SK-N-DZ (cell line): ENCODE measurements around the gene OR6A2. TPM values are rescaled to one million over a fixed set of nuclear protein-coding genes. Genes with fewer than 3 reads are reported as not detected.
"Not testable (repeated sequence)": the region's sequence is repeated elsewhere in the genome, so short reads cannot be mapped to it uniquely, and the experiment has no call there.

Source experiments
- DNase-seq: peaks from one replicate; pipeline ENCODE4 v3.0.0-alpha.2; 2015; ENCODE audit warnings: low spot score
- polyA plus RNA-seq, 2 experiments: library from polyadenylated mRNA; depleted of rRNA; stranded (reverse); fragments of >200 nt; gene quantifications; 2 replicates each; pipeline ENCODE4 v1.2.3, GENCODE V29; 2014

The OR6A2 gene
- polyA plus RNA-seq (2014; cell fraction: cytosol; rRNA removed) = 0.05 TPM in 1 of 2 replicates, not detected in the other
- polyA plus RNA-seq (2014; cell fraction: nucleus; rRNA removed) = 0.20 TPM in 1 of 2 replicates, not detected in the other

DNA sequence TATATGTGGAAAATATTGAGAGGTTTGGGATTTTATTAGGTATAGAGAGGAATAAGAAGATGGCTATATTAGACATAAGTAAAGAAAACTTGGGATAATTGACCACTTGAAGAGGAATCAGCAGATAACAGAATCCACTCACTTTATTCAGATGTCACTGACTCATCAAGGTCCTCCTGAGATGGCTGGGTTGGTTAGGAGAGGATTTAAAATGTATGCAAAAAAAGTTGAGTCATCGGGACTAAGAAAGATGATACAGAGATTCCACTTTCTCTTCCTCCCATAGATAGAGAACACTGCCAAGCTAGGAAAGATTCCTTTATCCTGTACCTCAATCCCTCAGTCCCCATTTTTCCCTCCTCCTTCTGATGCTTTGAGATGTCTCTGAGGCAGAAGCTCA lies at the start of gene OR6A2:
Gene OR6A2, minus strand, starts transcription at position 288 of the 400 bp plus-strand sequence. CDS start 3,981 bp downstream, outside the sequence.
- no peak for DNase-seq

DNA sequence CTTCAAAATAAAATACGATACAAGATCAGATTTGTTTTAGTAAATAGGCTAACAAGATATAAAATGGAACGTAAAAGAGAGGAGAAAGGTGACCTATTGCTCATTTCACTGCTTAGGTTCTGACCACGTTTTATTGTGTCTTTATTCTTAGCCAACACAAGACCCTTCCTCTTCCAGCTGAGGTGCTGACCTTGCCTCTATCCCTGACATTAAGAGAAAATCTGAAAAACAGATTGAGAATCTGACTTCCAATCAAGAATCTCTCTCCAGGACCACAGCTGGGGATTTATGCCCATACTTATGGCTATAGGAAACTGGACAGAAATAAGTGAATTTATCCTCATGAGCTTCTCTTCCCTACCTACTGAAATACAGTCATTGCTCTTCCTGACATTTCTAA lies 45.9 kb upstream of the OR6A2 start, which contains the start of gene OR10A5:
Gene OR10A5, plus strand, starts transcription at position 301 of the 400 bp plus-strand sequence. Its CDS starts 0 bp downstream, at position 301.
- DNase-seq = no peak

DNA sequence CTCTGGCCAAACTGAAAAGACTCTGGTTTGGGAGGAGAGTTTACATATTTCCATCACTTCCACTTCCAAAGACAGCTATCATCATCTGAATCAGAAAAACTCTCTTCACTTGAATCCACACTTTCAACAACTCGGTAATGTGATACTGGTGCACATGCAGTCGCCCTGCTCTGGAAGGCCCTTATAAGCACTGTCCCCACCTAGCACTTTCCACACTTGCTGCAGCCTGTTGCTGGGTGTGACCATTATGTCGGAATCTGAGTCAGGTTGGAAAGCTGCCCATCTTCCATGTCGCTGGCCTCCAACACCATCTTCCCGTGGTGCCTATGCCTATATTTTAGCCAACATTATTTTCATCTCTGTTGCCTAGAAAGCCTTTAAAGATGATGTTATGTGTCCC lies 44.9 kb upstream of the OR6A2 start:
- DNase-seq = no peak

DNA sequence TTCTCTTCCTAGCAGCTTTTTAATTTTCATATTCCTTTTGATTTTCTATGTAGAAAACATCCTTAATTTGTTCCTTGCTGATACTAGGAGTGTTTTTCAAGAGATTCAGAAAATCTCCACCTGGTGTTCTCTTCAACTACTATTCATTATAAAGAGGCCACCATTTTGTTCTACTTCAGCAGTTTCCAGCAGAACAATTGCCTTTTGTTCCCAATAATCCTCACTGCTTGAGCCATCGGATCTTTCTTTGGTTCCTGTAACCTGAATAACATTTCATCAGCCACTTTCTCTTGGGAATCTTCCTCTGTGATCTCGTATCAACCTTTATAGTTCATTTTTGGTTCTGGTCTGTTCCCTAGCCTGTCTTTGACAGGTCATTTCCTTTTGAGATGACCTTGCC lies 44.2 kb upstream of the OR6A2 start:
- DNase-seq = no peak

DNA sequence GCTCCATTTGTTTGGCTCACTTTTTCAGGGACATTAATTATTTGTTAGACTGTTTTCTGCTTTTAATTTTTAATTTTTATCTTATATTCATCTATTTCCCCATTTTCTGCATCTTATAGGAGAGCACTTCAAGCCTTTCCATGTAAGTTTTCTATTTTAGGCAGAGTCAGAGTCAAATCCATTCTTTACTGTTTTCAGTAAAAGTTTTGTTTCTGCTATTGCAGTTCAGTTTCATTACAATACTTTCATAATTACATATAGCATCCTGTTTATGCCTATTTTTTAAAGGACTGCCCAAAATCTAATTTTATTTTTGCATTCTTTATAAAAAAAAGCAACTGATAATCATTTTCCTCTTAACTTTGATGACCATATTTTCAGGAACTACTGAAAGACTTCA lies 42.2 kb upstream of the OR6A2 start:
- DNase-seq = no peak

DNA sequence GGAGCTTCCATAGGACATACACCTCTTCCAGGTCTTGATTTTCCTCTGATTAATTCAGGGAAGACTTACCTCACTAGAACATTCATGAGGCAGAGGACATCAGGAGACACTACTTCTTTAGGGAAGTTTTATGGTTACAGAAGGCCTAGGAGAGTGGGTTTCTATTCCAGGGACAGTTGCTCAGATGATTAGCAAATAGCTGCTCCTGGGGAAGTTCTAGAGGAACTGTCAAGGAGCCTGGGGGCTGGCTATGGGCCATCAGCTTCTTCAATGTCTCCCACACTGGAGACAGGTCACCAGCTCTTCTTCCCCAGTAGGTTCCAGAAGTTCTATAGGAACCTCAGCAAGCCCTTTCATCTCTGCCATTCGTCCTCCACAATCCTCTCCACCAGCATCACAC lies 34.5 kb upstream of the OR6A2 start:
- DNase-seq = no peak

DNA sequence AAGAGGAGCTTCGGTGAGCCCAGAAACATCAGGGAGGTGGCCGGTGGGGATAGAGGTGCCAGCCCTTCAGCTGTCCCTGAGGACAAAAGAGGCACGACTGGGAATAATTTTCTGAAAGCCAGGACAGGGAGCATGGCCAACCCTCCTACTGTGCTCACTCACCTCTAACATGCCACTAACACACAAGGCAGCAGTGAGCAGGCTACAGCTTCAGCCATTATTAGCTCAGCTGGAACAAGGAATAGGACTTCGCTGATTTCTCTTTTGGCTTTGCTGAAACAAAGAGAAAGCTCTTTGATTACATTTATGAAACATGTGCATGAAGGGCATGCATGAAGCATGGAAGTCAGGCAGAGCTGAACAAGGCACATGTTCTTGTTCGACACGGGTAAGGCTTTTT lies 33.9 kb upstream of the OR6A2 start:
- DNase-seq = no peak

DNA sequence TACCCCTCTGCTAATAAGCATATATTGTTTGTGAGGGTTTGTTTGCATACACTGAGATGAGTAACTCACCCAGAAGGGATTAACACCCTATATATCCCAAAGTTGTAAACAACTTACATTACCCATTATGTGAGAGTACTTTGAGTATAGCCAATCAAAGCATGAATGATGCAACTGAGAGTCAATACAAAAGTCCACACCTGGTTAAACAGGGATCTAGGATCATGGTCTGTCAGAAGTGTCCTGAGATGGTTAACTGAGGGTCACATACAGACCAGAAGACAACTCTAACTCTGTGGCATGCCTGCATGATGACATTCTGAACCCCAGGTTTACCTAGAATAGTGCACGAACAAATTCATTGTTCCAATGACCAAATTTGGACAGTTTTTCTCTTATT lies 28.6 kb upstream of the OR6A2 start:
- DNase-seq = no peak

DNA sequence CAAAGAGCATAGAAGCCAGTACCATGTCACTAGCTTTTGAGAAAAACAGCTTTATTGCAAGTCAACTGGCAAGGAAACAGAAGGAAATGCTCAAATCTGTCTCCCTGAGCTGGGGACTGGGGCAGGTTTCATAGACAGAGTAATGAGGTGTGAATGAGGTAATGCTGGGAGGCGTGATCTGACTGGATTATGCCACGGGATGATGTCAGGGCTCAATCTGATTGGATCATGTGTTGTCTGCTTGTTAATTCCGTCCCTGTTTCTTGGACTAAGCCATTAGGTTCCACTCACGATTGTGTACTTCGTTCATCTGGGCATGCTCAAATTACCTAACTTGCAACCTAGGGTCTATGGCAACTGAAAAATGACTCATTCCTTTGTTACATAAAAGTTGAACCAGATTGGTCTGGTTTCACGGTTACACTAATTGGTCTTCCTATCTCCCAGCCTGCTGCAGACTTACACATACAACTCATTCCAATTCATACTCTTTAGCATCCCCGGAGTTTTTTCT lies 25.8 kb upstream of the OR6A2 start:
- DNase-seq = no peak

DNA sequence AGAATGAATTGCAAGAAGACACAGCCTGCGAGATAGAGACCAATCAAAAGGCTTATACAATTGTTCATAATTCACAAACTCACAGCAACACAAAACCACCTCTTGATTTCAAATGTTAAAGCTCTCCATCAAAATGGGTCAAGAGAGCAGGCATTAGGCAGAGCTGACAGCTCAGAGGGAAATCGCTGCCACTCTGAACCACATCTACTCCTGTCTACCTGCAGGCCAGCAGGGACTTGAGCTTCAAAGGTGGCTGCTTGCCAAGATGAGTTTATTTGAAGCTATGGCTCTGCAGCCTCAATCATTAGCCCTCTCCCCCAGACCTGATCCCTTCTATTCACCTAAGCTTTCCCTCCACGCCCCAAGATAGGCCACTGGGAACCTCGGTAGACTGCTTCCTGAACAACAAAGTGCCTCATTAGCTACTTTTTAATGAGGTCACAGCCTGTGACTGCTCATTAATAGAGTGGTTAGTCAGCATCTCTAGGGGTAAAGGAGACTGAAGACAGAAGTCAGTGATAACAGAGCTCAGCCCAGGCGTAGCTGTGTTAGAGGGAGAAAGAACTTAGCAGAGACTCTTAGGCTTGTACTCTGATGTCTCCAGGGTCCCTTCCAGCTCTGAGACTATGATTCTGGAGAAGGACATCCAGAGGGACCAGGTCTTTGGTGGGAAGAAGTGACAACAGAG lies 24.8 kb upstream of the OR6A2 start:
- DNase-seq = no peak

DNA sequence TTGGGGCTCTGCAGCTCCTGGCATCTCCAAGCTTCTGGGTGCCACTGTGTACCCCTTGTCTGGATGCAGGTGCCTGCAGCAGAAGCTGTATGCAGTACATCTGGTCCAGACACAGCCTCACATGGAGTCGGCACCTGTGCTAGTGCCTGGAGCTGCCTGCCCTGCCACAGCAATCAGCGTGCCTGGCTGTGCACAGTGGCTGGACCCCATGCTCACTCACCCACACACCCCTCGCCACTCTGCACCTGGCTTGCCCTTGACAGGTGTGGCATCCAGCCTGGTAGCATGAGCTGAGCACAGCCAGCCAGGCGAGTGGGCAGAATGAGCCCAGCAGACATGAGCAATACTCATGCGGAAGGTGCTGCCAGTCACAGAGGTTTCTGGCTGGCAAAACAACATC lies 19.5 kb upstream of the OR6A2 start:
- DNase-seq = no peak

DNA sequence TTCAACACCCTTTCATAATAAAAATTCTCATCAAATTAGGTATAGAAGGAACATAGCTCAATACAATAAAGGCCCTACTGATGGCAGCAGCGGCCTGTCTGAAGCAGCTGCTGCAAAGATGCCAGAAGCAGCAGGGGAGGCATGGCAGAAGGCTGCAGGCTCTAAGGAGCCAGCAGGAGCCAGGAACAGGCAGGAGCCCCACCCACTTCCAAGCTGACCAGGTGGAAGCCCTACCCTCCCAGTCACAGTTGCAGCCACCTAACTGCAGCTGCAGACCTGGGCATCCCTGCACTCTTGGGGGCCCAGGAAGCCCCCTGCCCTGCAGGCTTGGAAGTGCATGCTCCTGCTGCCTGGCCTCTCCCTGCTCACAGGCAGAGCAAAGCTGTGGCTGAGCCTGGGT lies 18.2 kb upstream of the OR6A2 start:
- DNase-seq = peak; percentile 16

DNA sequence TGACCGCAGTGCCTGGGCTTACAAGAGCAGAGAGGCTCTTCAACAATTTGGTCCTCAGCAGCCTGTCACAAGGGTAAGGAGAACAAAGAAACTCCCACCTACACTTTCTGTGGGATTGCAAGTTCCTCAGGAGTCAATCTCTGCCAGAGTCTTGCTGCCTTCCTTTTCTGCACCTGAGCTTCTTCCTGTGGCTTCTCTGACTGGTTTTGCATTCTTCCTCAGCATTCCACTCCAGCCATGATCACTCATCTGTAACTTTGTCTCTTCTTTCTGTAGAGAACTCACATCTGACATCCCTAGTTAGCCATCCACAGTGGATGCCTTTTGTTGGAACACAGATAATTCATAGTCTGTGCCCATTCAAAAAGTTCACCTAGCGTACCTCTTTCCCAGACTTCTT lies 14.2 kb upstream of the OR6A2 start:
- DNase-seq = no peak

DNA sequence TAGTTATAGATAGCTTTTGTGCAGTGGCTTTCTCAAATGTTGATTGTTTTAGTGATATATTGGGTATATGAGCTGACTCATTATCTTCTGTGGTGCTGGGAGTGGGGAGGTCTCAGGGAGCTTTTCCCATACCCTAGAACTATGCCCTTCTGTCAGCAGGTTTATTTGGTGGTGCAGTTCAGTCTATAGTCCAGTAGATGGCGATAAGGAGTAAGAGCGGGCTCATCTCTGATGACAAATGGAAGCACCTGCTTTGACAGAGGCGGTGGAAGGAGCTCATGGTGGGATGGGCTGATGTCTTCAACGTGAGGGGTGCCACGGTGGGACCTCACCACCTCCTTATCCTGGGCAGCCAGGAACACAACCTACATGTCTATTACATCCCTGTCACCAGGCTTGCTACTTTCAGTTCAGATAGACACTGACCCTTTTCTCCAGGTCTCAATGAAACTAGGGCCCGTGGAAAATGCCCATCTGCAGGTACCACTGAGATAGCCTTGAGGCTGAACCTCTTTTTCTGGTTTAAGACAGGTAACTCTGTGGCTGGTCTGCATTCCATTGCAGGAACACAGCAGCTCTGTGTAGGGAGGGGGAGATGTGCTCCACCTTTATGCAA lies 13.0 kb upstream of the OR6A2 start:
- DNase-seq = peak; percentile 47

DNA sequence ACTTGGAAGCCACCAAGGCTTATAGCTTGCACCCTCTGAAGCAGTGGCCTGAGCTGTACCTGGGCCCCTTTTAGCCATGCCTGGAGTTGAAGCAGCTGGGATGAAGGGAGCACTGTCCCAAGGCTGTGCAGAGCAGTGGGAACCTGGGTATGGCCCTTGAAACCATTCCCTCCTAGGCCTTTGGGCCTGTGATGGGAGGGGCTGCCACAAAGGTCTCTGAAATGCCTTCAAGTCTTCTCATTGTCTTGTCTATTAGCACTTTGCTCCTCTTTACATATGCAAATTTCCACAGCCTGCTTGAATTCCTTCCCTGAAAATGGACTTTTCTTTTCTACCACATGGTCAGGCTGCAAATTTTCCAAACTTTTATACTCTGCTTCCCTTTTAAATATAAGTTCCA lies 1.6 kb upstream of the OR6A2 start:
- DNase-seq = not testable (repeated sequence)

DNA sequence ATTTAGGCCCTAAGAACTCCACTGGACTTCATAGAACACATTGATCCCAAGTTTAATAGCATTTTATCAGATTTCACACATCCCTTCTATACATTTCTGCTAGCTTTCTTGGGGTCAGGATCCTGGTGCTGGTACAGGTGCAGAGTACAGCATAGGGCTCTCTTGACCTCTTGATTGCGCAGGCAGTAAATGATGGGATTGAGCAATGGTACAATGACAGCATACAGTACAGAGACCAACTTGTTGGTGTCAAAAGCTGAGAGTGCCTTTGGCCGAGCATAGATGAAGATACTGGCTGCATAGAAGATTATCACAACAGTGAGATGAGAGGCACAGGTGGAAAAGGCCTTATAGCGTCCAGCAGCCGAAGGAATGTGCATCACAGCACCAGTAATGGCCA lies 4.8 kb downstream of the OR6A2 start:
- DNase-seq = no peak

DNA sequence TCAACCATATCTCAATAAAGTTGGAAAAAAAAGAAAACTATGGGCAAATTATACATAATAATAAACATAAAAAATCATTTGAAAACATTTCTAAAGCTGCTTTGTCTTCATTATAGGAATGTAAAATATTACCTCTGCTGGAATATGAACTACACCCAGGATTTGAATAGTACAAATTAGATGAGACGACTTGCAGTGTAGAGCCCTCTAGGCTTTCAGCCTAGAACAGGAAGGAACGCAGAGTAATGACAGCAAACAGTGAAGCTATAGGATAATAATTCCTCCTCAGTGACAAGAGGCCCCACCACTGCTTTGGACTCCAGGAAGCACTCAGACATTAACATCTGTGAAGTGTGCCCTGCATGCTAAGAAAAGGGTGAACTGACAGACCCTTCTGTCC lies 8.9 kb downstream of the OR6A2 start:
- DNase-seq = no peak

DNA sequence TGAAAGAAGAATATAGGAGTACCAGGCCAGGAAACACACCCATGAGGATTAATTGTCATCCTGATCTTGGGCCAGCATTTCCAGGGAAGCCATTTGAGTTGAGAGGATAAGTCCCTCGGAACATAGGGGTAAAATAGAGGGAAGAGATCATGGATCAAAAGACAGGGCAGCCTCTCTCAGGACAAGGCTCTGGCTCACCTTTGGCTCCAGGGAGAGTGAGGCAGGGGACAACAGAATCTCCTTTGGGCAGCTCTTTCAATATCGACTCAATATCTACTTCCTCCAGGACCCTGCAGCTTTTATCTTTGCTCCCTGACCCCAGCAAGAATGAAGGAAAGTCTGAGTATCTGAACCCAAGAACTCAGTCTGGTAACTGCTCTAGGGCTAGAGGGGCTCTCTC lies 16.8 kb downstream of the OR6A2 start, which contains the start of gene OR2AG1:
Gene OR2AG1, plus strand, starts transcription at position 301 of the 400 bp plus-strand sequence. CDS start 2,018 bp downstream, outside the sequence.
- no peak for DNase-seq

DNA sequence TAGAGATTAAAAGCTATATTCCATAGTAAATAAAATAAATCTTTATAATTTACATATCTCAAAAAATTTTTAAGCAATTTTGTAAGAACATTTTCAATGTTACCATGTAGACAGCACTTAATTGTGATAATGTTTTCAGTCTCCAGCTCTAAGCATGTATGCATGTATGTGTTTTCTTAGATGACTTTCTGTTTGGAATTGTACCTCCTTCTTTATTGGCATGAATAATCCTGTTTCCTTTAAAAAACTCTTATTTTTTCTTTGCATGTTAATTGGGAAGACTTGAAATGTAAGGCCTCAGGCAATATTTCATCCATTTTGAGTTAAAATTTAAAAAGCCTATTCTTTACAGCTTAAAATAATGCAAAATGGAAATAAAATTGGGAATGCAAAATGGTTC lies 18.7 kb downstream of the OR6A2 start:
- no peak for DNase-seq

DNA sequence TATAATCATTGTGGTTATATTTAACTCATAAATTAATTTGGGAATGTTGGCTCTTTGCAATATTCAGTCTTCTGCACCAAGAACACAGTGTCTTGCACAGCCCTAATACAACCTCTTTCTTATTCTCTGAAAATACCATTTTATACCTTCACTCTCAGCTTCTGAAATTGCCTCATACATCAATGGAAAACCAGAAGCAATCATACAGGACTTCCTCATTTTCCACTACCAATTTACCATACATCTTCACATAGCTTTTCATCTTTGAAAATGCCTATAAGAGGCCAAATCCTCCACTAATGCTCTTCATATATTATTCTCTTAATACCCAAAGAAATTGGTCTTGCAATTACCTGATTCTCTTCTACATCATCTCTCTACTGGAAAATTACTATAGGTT lies 21.0 kb downstream of the OR6A2 start:
- no peak for DNase-seq

DNA sequence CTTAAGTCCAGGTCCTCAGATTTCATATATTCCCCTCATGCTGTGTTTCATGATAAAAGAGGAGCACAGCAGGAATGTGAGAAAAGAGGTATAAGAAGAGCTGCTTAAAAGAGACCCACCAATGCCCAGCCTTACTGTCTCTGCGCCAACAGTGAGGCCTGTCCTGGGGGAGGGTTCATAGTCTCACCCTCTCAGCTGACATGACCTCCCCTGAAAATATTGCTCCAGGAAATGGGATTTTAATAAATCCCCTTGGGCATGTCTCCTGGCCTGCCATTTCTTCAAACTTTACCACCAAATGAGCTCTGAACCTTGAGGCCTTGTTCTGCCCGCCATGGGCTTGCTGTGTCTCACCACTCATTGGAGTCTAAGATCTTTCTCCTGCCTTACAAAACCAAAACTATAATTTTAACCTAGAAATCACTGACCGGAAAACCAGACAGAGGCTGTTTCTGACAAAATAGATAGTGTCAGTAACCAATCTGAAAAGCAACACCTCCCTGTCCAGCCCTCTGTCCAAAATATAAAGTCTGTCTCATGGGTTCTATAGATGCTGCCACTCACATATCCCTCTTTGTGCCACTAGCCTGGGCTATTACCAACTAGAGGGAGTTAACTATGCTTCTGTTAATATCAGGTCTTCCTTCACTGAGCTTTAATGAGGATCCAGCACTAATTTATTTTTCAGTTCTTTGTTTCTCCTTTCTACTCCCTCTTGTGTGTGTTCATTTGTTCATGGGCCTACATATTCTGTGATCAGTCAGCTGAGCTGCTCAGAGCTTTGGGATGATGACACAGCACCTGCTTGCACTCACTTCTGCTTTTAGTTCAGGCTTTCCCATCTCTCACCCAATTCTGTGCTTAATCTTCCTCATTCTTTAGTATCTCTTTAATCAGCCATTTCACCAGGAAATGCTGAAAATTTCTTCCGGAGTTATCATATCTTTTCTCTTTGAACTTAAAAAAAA lies 27.3 kb downstream of the OR6A2 start, which contains the start of gene OR2AG2:
Gene OR2AG2, minus strand, starts transcription at position 51 of the 968 bp plus-strand sequence. CDS start 3,019 bp downstream, outside the sequence.
- DNase-seq = no peak
